Gastrocnemius medialis (tissue), 4 donors: ENCODE data around the gene AVPR2. TPM values are rescaled to one million over a fixed set of nuclear protein-coding genes. Genes with fewer than 3 reads are reported as not detected.

Source experiments
- ATAC-seq, 2 donors: fragments of 150-250 bp; one replicate each; pipeline ENCODE4 v1.9.1; 2016
- DNase-seq, 2 donors: peaks; one replicate each; pipeline ENCODE4 v3.0.0-alpha.2; 2019
- H3K27ac ChIP-seq, 4 donors: fragments of 200-600 bp; sonication (generic); 1 replicate in 1 of 4; 2 replicates in 3 of 4; pipeline ENCODE4 v1.5.1; 2016 to 2018; ENCODE audit warnings: mild to moderate bottlenecking in 2 of 4, moderate library complexity in 1 of 4
- H3K27me3 ChIP-seq, 3 donors: fragments of 200-600 bp; sonication (generic) in 2 of 3; 1 replicate in 1 of 3; 2 replicates in 2 of 3; pipeline versions ENCODE4 v1.5.1 to v1.6.0; 2016 to 2019; ENCODE audit warnings: mild to moderate bottlenecking in 1 of 3, moderate library complexity in 1 of 3
- H3K36me3 ChIP-seq, 2 donors: fragments of 200-600 bp; sonication (generic) in 1 of 2; one replicate each; pipeline ENCODE4 v1.5.1; 2017 to 2018
- H3K4me1 ChIP-seq, 2 donors: fragments of 200-600 bp; sonication (generic) in 1 of 2; one replicate each; pipeline ENCODE4 v1.5.1; 2016 to 2017; ENCODE audit warnings: mild to moderate bottlenecking in 2 of 2
- H3K4me3 ChIP-seq, 4 donors: fragments of 200-600 bp; sonication (generic) in 3 of 4; 1 replicate in 1 of 4; 2 replicates in 3 of 4; pipeline ENCODE4 v1.5.1; 2016 to 2019; ENCODE audit warnings: mild to moderate bottlenecking in 2 of 4
- H3K9me3 ChIP-seq, 3 donors: fragments of 200-600 bp; sonication (generic) in 2 of 3; 1 replicate in 1 of 3; 2 replicates in 2 of 3; pipeline ENCODE4 v1.5.1; 2016 to 2019
- CTCF ChIP-seq, 5 experiments: fragments of 450-650 bp in 3 of 5; fragments of 200-600 bp in 2 of 5; sonication (generic) in 2 of 5; IDR thresholded peaks in 4 of 5; conservative IDR thresholded peaks in 1 of 5; 1 replicate in 4 of 5; 2 replicates in 1 of 5; pipeline ENCODE4 v1.5.1; 2016 to 2019; ENCODE audit warnings: antibody characterized with exemption in 5 of 5, mild to moderate bottlenecking in 3 of 5, moderate library complexity in 3 of 5
- POLR2A ChIP-seq, 2 donors: fragments of 450-650 bp; IDR thresholded peaks; one replicate each; pipeline ENCODE4 v1.6.1; 2017; ENCODE audit warnings: antibody characterized with exemption in 2 of 2, mild to moderate bottlenecking in 2 of 2, moderate library complexity in 2 of 2
- in situ Hi-C, 4 donors: fragments of 200-750 bp; cut with MboI; loops; one replicate each; pipeline versions ENCODE4 v1.15.0 to v1.8.0; 2017; ENCODE audit warnings: low sequenced_read_pairs in 4 of 4
- intact Hi-C: fragments of 100-400 bp; cut with DNase I; formaldehyde crosslinking; loops from one replicate; pipeline ENCODE4 v1.15.1; 2023; ENCODE audit warnings: low total_unique reads
- total RNA-seq, 4 donors: library from RNA; depleted of rRNA; stranded (reverse); fragments of >200 nt; gene quantifications; one replicate each; pipeline versions ENCODE4 v1.1.0 to v1.2.3, GENCODE V29; 2016

The AVPR2 gene
- total RNA-seq, 4 donors from 2014 or later, result 1.5 to 3.8 (median 2.0) TPM

DNA sequence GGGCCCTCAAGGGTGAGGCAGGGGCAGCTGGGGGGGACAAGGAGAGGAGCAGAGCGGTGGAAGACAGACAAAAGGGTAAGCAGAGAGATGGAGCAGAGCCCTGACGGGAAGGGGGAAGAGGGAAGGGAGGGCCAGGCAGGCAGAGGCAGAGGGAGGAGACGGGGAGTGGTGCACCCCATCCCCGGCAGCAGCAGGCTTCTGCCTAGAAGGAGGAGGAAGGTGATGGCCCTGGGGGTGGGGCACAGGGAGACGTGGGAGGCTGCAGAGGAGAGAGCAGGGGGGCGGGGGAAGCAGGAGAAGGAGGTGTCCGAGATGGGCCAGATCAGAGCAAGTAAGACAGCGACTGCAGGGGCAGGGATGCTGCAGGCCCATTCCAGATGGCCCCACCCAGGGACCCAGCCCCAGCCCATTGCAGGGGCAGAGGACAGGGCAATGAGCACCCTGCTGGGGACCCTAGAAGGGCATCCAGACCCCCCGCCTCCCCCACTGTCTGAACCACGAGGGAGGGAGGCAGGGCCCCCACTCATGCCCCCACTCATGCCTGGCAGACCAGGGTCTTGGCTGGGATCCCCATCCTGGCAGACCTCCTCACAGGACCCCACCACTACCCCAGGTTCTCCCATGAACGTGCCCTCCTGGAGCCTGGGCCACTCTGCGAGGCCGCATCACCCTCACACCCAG is 21.2 kb upstream of the AVPR2 start:
- Histone ChIP-seq H3K27me3 (peaks cover 10 to 79% (median 46%) of the 10 kb centered on the region in 3 donors), H3K4me1 (no peaks in the 10 kb centered on the region), H3K36me3 (no peaks in the 10 kb centered on the region), H3K27ac (no peak overlapping the region), H3K9me3 (no peaks in the 10 kb centered on the region), H3K4me3 (no peak overlapping the region)
- in situ Hi-C loops, result no loop called here
- intact Hi-C loops, result no loop called here
- TF ChIP-seq CTCF (IDR thresholded peaks at IDR 0.05 in 4 of 5, conservative IDR thresholded peaks at IDR 0.05 in 1 of 5), result no peak
- TF ChIP-seq POLR2A (IDR thresholded peaks at IDR 0.05), result no peak
- ATAC-seq (no peak), DNase-seq (no peak)

DNA sequence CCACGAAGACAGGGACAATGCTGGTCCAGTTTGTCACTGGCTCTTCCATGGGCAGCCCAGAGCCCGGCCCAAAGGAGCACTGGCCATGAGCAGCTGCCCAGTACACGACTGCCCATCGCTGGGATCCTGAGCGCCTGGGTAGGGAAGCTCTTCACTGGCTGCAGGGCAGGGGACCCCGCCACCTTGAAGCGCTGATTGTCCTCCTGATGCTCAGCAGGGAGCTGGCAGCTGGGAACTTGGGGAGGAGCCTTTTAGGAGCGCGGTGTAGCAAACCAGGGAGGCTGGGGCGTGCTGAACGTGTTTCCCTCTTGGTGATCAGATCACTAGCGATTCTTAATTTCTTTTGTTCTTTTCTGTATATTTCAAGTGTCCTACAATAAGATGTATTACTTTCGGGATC is 20.3 kb upstream of the AVPR2 start:
- Histone ChIP-seq H3K4me1 (no peaks in the 10 kb centered on the region), H3K27me3 (peaks cover 10 to 72% (median 45%) of the 10 kb centered on the region in 3 donors), H3K36me3 (no peaks in the 10 kb centered on the region), H3K9me3 (no peaks in the 10 kb centered on the region), H3K4me3 (no peak overlapping the region), H3K27ac (no peak overlapping the region)
- ATAC-seq (no peak), DNase-seq (no peak)
- TF ChIP-seq CTCF (IDR thresholded peaks at IDR 0.05 in 4 of 5, conservative IDR thresholded peaks at IDR 0.05 in 1 of 5) (no peak), POLR2A (IDR thresholded peaks at IDR 0.05) (no peak)
- in situ Hi-C loops (no loop called here), intact Hi-C loops (no loop called here)

DNA sequence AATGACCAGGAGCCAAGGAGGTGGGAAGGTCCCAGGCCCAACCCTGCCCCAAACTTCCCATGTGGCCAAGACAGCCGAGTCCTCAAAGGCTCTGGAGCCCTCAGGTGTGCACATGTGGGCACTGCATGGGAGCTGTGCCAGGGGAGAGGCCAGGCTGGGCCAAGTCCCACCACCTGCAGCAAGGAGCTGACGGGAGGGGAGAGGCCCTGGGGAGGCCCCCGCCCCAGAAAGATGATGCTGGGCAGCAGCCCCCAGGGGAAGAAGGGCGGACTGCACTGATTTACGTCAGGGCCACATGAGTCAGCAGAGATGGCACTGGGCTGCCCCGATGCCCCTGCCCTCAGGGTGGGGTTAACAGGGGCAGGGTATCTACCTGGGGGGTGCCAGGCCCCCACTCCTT is 19.9 kb upstream of the AVPR2 start:
- intact Hi-C loops, result no loop called here
- Histone ChIP-seq H3K27ac (no peak overlapping the region), H3K36me3 (no peaks in the 10 kb centered on the region), H3K4me3 (no peak overlapping the region), H3K4me1 (no peaks in the 10 kb centered on the region), H3K27me3 (peaks cover 10 to 68% (median 43%) of the 10 kb centered on the region in 3 donors), H3K9me3 (no peaks in the 10 kb centered on the region)
- TF ChIP-seq CTCF (IDR thresholded peaks at IDR 0.05 in 4 of 5, conservative IDR thresholded peaks at IDR 0.05 in 1 of 5) (no peak), POLR2A (IDR thresholded peaks at IDR 0.05) (no peak)
- ATAC-seq (no peak), DNase-seq (no peak)
- in situ Hi-C loops, result no loop called here

- in situ Hi-C loops (no loop called here), intact Hi-C loops (no loop called here)
- no peak for DNase-seq
Measured at GRCh38 chrX:153885208-153885787, 19.2 kb upstream of the AVPR2 start.

More at GRCh38 chrX:153885208-153885787, 19.2 kb upstream of the AVPR2 start:
- Histone ChIP-seq H3K27ac (no peak overlapping the region), H3K9me3 (no peaks in the 10 kb centered on the region), H3K36me3 (no peaks in the 10 kb centered on the region), H3K4me3 (no peak overlapping the region), H3K27me3 (peaks cover 10 to 61% (median 43%) of the 10 kb centered on the region in 3 donors), H3K4me1 (no peaks in the 10 kb centered on the region)
- TF ChIP-seq CTCF (IDR thresholded peaks at IDR 0.05 in 4 of 5, conservative IDR thresholded peaks at IDR 0.05 in 1 of 5) (no peak), POLR2A (IDR thresholded peaks at IDR 0.05) (no peak)
- ATAC-seq, result no peak
